ENCODE data around the gene USP37. TPM values are rescaled to one million over a fixed set of nuclear protein-coding genes. Genes with fewer than 3 reads are reported as not detected.

The USP37 gene, protein sequence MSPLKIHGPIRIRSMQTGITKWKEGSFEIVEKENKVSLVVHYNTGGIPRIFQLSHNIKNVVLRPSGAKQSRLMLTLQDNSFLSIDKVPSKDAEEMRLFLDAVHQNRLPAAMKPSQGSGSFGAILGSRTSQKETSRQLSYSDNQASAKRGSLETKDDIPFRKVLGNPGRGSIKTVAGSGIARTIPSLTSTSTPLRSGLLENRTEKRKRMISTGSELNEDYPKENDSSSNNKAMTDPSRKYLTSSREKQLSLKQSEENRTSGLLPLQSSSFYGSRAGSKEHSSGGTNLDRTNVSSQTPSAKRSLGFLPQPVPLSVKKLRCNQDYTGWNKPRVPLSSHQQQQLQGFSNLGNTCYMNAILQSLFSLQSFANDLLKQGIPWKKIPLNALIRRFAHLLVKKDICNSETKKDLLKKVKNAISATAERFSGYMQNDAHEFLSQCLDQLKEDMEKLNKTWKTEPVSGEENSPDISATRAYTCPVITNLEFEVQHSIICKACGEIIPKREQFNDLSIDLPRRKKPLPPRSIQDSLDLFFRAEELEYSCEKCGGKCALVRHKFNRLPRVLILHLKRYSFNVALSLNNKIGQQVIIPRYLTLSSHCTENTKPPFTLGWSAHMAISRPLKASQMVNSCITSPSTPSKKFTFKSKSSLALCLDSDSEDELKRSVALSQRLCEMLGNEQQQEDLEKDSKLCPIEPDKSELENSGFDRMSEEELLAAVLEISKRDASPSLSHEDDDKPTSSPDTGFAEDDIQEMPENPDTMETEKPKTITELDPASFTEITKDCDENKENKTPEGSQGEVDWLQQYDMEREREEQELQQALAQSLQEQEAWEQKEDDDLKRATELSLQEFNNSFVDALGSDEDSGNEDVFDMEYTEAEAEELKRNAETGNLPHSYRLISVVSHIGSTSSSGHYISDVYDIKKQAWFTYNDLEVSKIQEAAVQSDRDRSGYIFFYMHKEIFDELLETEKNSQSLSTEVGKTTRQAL
- total RNA-seq: 10 to 100 TPM; 12.0 to 16.3 TPM

GRCh38 chr2:218568190-218569037, at the start of gene USP37, which contains the start of gene CNOT9:
Gene USP37 (minus strand): TSS chr2:218568351. CDS start chr2:218558653, 9,698 bp downstream.
Gene CNOT9 (plus strand): TSS chr2:218568839. CDS start chr2:218568955, 116 bp downstream.

GRCh38 chr2:218607436-218608115, 39.4 kb upstream of the USP37 start, which contains the start of gene PLCD4:
Gene PLCD4 (plus strand): TSS chr2:218607899. CDS start chr2:218615740, 7,841 bp downstream.

GRCh38 chr2:218418717-218419458, 149.3 kb downstream of the USP37 start, which contains the start of gene VIL1:
Gene VIL1 (plus strand): TSS chr2:218419123. CDS start chr2:218423779, 4,656 bp downstream.

Small RNA genes within 50 kb of the gene (small RNA-seq; reads per million reads assigned to genes)
- 1,833 to 1,878 reads per million in 2 donors for gene MIR26B
- 0 reads per million in 2 donors for gene RNU6-136P

Other genes with a start within 250 kb of the USP37 start
- gene CATIP, start 211.5 kb downstream of the USP37 start, total RNA-seq: under 1 TPM in 1 of 2 donors, not detected in 1; 0.33 TPM
- under 1 TPM; under 0.01 to 0.34 TPM for gene SLC11A1, start 186.1 kb downstream of the USP37 start, total RNA-seq
- gene CTDSP1, start 168.5 kb downstream of the USP37 start, total RNA-seq: 10 to 100 TPM; 26.6 to 27.9 TPM
- gene VIL1, start 149.2 kb downstream of the USP37 start, total RNA-seq: not detected
- gene CNOT9, start 488 bp upstream of the USP37 start, total RNA-seq: 100 to 1,000 TPM in 1 of 2 donors, 10 to 100 TPM in 1; 88.1 to 126 TPM
- 1 to 10 TPM; 9.0 to 9.6 TPM for gene PLCD4, start 39.5 kb upstream of the USP37 start, total RNA-seq
- 10 to 100 TPM; 13.0 to 15.5 TPM for gene ZNF142, start 91.3 kb upstream of the USP37 start, total RNA-seq
- gene BCS1L, start 91.3 kb upstream of the USP37 start, total RNA-seq: 10 to 100 TPM; 27.5 to 35.0 TPM
- 10 to 100 TPM; 42.7 to 56.6 TPM for gene RNF25, start 103.7 kb upstream of the USP37 start, total RNA-seq
- gene STK36, start 103.7 kb upstream of the USP37 start, total RNA-seq: 10 to 100 TPM; 19.0 to 32.3 TPM
- gene TTLL4, start 142.5 kb upstream of the USP37 start, total RNA-seq: 10 to 100 TPM; 33.7 to 38.6 TPM
- 100 to 1,000 TPM; 184 to 304 TPM for gene CYP27A1, start 213.8 kb upstream of the USP37 start, total RNA-seq

All from melanocyte of skin (primary cell).